H9 (cell line): Measurements from ENCODE around the gene JARID2. TPM values are rescaled to one million over a fixed set of nuclear protein-coding genes. Genes with fewer than 3 reads are reported as not detected.

ENCODE experiments used
- DNase-seq: peaks from one replicate; pipeline ENCODE4 v3.0.0-alpha.2; 2017
- H2AFZ ChIP-seq: one replicate; pipeline ENCODE4 v1.6.1; 2013; ENCODE audit warnings: mild to moderate bottlenecking, low read length, control low read depth, moderate library complexity
- H2AK5ac ChIP-seq: 2 replicates; pipeline ENCODE4 v1.6.1; 2013; ENCODE audit warnings: low read length, control low read depth, mixed read lengths; ENCODE audit not compliant: insufficient read length
- H2BK120ac ChIP-seq: one replicate; pipeline ENCODE4 v1.6.1; 2013; ENCODE audit warnings: low read depth, mild to moderate bottlenecking, low read length, control low read depth, inconsistent platforms; ENCODE audit not compliant: poor library complexity, severe bottlenecking
- H2BK12ac ChIP-seq: 2 replicates; pipeline ENCODE4 v1.6.1; 2013; ENCODE audit warnings: low read length, control low read depth, mixed read lengths, low read depth; ENCODE audit not compliant: insufficient read length
- H2BK15ac ChIP-seq: 2 replicates; pipeline ENCODE4 v1.6.1; 2013; ENCODE audit warnings: low read depth, low read length, control low read depth
- H2BK20ac ChIP-seq: one replicate; pipeline ENCODE4 v1.6.1; 2013; ENCODE audit warnings: low read depth, mild to moderate bottlenecking, low read length, control low read depth, inconsistent platforms; ENCODE audit not compliant: poor library complexity, severe bottlenecking
- H2BK5ac ChIP-seq: 2 replicates; pipeline ENCODE4 v1.6.1; 2013; ENCODE audit warnings: low read length, control low read depth, mixed read lengths; ENCODE audit not compliant: insufficient read length
- H3K14ac ChIP-seq: 2 replicates; pipeline ENCODE4 v1.6.1; 2013; ENCODE audit warnings: low read length, control low read depth; ENCODE audit not compliant: insufficient read depth
- H3K18ac ChIP-seq: 2 replicates; pipeline ENCODE4 v1.6.1; 2013; ENCODE audit warnings: low read depth, mild to moderate bottlenecking, mixed read lengths, low read length, control low read depth; ENCODE audit not compliant: insufficient read length
- H3K23ac ChIP-seq: 2 replicates; pipeline ENCODE4 v1.6.1; 2013; ENCODE audit warnings: low read length, control low read depth, mixed read lengths, low read depth; ENCODE audit not compliant: insufficient read length
- H3K23me2 ChIP-seq: 2 replicates; pipeline ENCODE4 v1.6.1; 2013; ENCODE audit warnings: low read depth, mild to moderate bottlenecking, mixed read lengths, low read length, control low read depth; ENCODE audit not compliant: insufficient read length, poor library complexity, severe bottlenecking
- H3K27ac ChIP-seq: 2 replicates; pipeline ENCODE4 v1.5.1; 2013; ENCODE audit warnings: low read length, control low read depth, mixed read lengths, low read depth; ENCODE audit not compliant: insufficient read length
- H3K27me3 ChIP-seq: 2 replicates; pipeline ENCODE4 v1.6.1; 2013; ENCODE audit warnings: low read length, control low read depth, inconsistent platforms; ENCODE audit not compliant: insufficient read depth
- H3K4ac ChIP-seq: 2 replicates; pipeline ENCODE4 v1.6.1; 2013; ENCODE audit warnings: low read depth, mild to moderate bottlenecking, control low read depth, inconsistent platforms, low read length, moderate library complexity
- H3K4me1 ChIP-seq: 2 replicates; pipeline ENCODE4 v1.6.1; 2013; ENCODE audit warnings: low read length, control low read depth, inconsistent platforms; ENCODE audit not compliant: insufficient read depth
- H3K4me2 ChIP-seq: 2 replicates; pipeline ENCODE4 v1.6.1; 2013; ENCODE audit warnings: low read length, control low read depth, mixed read lengths; ENCODE audit not compliant: insufficient read length, insufficient read depth
- H3K56ac ChIP-seq: 2 replicates; pipeline ENCODE4 v1.6.1; 2013; ENCODE audit warnings: low read depth, mild to moderate bottlenecking, mixed read lengths, low read length, control low read depth; ENCODE audit not compliant: insufficient read length
- H3K79me1 ChIP-seq: 2 replicates; pipeline ENCODE4 v1.6.1; 2013; ENCODE audit warnings: low read depth, mild to moderate bottlenecking, moderate library complexity, low read length, control low read depth, inconsistent platforms; ENCODE audit not compliant: insufficient read depth, poor library complexity, severe bottlenecking
- H3K79me2 ChIP-seq: 2 replicates; pipeline ENCODE4 v1.6.1; 2013; ENCODE audit warnings: low read length, control low read depth, inconsistent platforms; ENCODE audit not compliant: insufficient read depth
- H3K9ac ChIP-seq: 2 replicates; pipeline ENCODE4 v1.6.1; 2013; ENCODE audit warnings: low read length, control low read depth, mixed read lengths; ENCODE audit not compliant: insufficient read length; ENCODE audit errors: extremely low read depth
- H3K9me3 ChIP-seq: one replicate; pipeline ENCODE4 v1.6.1; 2013; ENCODE audit warnings: low read depth, low read length, inconsistent platforms; ENCODE audit not compliant: control insufficient read depth
- H3T11ph ChIP-seq: one replicate; pipeline ENCODE4 v1.6.1; 2013; ENCODE audit warnings: mild to moderate bottlenecking, low read length, control low read depth, inconsistent platforms
- H4K20me1 ChIP-seq: one replicate; pipeline ENCODE4 v1.6.1; 2013; ENCODE audit not compliant: control insufficient read depth, insufficient read length, insufficient read depth
- H4K5ac ChIP-seq: 2 replicates; pipeline ENCODE4 v1.6.1; 2013; ENCODE audit warnings: low read depth, mild to moderate bottlenecking, mixed read lengths, low read length, control low read depth; ENCODE audit not compliant: insufficient read length
- H4K8ac ChIP-seq: replicated peaks from 2 replicates; pipeline ENCODE4 v1.6.1; 2013; ENCODE audit warnings: low read length, control low read depth, mixed read lengths, low read depth; ENCODE audit not compliant: insufficient read length
- H4K91ac ChIP-seq: 2 replicates; pipeline ENCODE4 v1.6.1; 2013; ENCODE audit warnings: low read depth, mild to moderate bottlenecking, moderate library complexity, mixed read lengths, low read length, control low read depth; ENCODE audit not compliant: insufficient read length
- H3K27ac Mint-ChIP-seq, 3 experiments: 2 replicates in 2 of 3; 3 replicates in 1 of 3; pipeline ENCODE4 v1.8.0; 2020 to 2021; ENCODE audit warnings: mixed read lengths in 3 of 3, mild to moderate bottlenecking in 1 of 3, moderate library complexity in 1 of 3
- H3K27me3 Mint-ChIP-seq: 2 replicates; pipeline ENCODE4 v1.8.0; 2021; ENCODE audit warnings: low read depth, mild to moderate bottlenecking, moderate library complexity, mixed read lengths
- H3K36me3 Mint-ChIP-seq, 3 experiments: 2 replicates in 2 of 3; 3 replicates in 1 of 3; pipeline ENCODE4 v1.8.0; 2020 to 2021; ENCODE audit warnings: low read depth in 3 of 3, mixed read lengths in 3 of 3; ENCODE audit not compliant: insufficient read depth in 1 of 3
- H3K4me1 Mint-ChIP-seq, 2 experiments: 2 replicates each; pipeline ENCODE4 v1.8.0; 2020; ENCODE audit warnings: mixed read lengths in 2 of 2
- H3K4me3 Mint-ChIP-seq, 2 experiments: 2 replicates in 1 of 2; 3 replicates in 1 of 2; pipeline ENCODE4 v1.8.0; 2020 to 2021; ENCODE audit warnings: mild to moderate bottlenecking in 2 of 2, mixed read lengths in 2 of 2, moderate library complexity in 1 of 2
- H3K9me3 Mint-ChIP-seq, 2 experiments: 2 replicates in 1 of 2; 3 replicates in 1 of 2; pipeline ENCODE4 v1.8.0; 2020; ENCODE audit warnings: mild to moderate bottlenecking in 2 of 2, mixed read lengths in 2 of 2, moderate library complexity in 1 of 2
- WGBS: extraction: QIAGEN DNeasy Blood & Tissue Kit; methylation state at CpG from one replicate; pipeline ENCODE4 v1.1.7; 2013; ENCODE audit warnings: missing lambda C conversion rate, low lambda C conversion rate, mixed read lengths; ENCODE audit not compliant: insufficient read length; ENCODE audit errors: extremely low coverage; 5-methylcytosine and 5-hydroxymethylcytosine counted together
- total RNA-seq: library from RNA; stranded (reverse); gene quantifications from 2 replicates; pipeline ENCODE4 v1.2.1, GENCODE V29; 2021
- TF ChIP-seq, protein P1 (sequence below): fragments of 200-600 bp; sonication (generic); conservative IDR thresholded peaks from 3 replicates; pipeline ENCODE4 v1.8.0; 2021; ENCODE audit warnings: antibody characterized with exemption, mild to moderate bottlenecking

JARID2 gene
- total RNA-seq, 1 experiment from 2014 or later: 174 TPM

DNA sequence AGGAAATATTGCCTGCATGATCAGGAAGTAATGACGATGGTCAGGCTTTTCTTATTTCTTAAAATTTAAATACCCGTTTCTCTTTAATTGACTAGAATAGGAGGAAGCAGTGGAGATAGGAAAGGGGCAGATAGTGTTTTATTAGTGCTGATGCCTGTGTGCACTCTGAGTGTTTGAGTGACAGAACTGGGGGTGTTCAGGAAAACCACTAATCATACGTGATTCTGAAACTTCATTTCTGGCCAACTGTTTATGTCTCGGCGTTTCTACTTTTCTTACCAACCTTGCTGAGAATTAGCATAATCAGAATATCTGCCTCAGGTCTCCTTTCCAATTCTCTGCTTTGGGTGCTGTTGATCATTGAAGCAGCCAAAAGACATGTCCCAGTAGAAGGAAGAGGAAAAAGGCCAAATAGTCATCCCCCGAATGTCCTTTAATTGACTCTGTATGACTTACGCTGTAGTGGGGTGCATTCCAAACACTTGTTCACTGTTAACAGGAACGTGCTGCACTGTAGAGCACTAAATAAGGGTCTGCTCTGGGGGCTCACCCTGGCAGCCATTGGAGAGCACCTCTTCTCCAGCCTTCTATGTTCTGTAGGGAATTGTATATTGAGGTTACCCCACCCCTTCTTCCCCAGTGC lies 152.9 kb downstream of the JARID2 start:
- Histone ChIP-seq H4K20me1 (peaks cover 2% of the 10 kb centered on the region), H2BK15ac (no peak overlapping the region), H3K79me1 (peaks cover 6% of the 10 kb centered on the region), H3K18ac (no peak overlapping the region), H3K4ac (no peak overlapping the region), H2AFZ (no peak overlapping the region), H3K9me3 (no peaks in the 10 kb centered on the region), H2AK5ac (no peak overlapping the region), H3K56ac (no peak overlapping the region), H3K4me1 (peaks cover 27% of the 10 kb centered on the region), H3K27me3 (no peaks in the 10 kb centered on the region), H3K4me2 (no peak overlapping the region), H3K23me2 (no peaks in the 10 kb centered on the region), H3K14ac (no peak overlapping the region), H3K27ac (no peak overlapping the region), H4K5ac (no peak overlapping the region), H3T11ph (no peak overlapping the region), H2BK120ac (no peak overlapping the region), H4K8ac (no peak overlapping the region), H3K23ac (no peak overlapping the region), H2BK20ac (no peak overlapping the region), H4K91ac (no peak overlapping the region), H2BK12ac (no peak overlapping the region), H3K79me2 (peaks cover 94% of the 10 kb centered on the region), H3K9ac (no peak overlapping the region), H2BK5ac (no peak overlapping the region)
- Mint-ChIP-seq H3K27ac (peak overlapping the region in 1 of 3 experiments; percentile 56; a peak in 1 of 7 replicates), H3K4me1 (peaks cover 69 to 77% of the 10 kb centered on the region in 2 experiments), H3K9me3 (no peaks in the 10 kb centered on the region), H3K36me3 (peaks cover 0 to 14% (median 13%) of the 10 kb centered on the region in 3 experiments; a peak in 5 of 7 replicates), H3K27me3 (no peaks in the 10 kb centered on the region; the same call in 1 of the 2 replicates), H3K4me3 (no peak overlapping the region)
- DNase-seq: no peak
- TF ChIP-seq, protein P1, sequence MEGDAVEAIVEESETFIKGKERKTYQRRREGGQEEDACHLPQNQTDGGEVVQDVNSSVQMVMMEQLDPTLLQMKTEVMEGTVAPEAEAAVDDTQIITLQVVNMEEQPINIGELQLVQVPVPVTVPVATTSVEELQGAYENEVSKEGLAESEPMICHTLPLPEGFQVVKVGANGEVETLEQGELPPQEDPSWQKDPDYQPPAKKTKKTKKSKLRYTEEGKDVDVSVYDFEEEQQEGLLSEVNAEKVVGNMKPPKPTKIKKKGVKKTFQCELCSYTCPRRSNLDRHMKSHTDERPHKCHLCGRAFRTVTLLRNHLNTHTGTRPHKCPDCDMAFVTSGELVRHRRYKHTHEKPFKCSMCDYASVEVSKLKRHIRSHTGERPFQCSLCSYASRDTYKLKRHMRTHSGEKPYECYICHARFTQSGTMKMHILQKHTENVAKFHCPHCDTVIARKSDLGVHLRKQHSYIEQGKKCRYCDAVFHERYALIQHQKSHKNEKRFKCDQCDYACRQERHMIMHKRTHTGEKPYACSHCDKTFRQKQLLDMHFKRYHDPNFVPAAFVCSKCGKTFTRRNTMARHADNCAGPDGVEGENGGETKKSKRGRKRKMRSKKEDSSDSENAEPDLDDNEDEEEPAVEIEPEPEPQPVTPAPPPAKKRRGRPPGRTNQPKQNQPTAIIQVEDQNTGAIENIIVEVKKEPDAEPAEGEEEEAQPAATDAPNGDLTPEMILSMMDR: no peak
- WGBS: no CpG with 5 or more reads among the region's 8 CpGs
